Uterus (tissue), 2 donors: Measurements from ENCODE around the gene CAP1.
"Not testable (repeated sequence)": the region's sequence is repeated elsewhere in the genome, so short reads cannot be mapped to it uniquely, and the experiment has no call there.

Experiments used
- CTCF ChIP-seq, 4 experiments: fragments of 200-600 bp in 2 of 4; fragments of 450-650 bp in 2 of 4; sonication (generic) in 2 of 4; IDR thresholded peaks; one replicate each; pipeline ENCODE4 v1.5.1; 2016 to 2019; ENCODE audit warnings: antibody characterized with exemption in 4 of 4, mild to moderate bottlenecking in 2 of 4, moderate library complexity in 1 of 4
- POLR2A ChIP-seq, 2 donors: fragments of 450-650 bp; IDR thresholded peaks; one replicate each; pipeline ENCODE4 v1.6.1; 2016; ENCODE audit warnings: antibody characterized with exemption in 2 of 2, mild to moderate bottlenecking in 1 of 2, moderate library complexity in 1 of 2

- TF ChIP-seq CTCF, POLR2A (IDR thresholded peaks at IDR 0.05): not testable (repeated sequence)
Observed at GRCh38 chr1:40037254-40037653, 3.3 kb upstream of the CAP1 start.
